HCT116 (cell line): Measurements from ENCODE around the gene P2RY4. TPM values are rescaled to one million over a fixed set of nuclear protein-coding genes. Genes with fewer than 3 reads are reported as not detected.

ENCODE experiments used
- ATAC-seq: fragments of 200-7000 bp; cut with Tn5 transposase; 2 replicates; pipeline ENCODE4 v1.9.1; 2020; ENCODE audit warnings: mild to moderate bottlenecking, moderate library complexity
- BruUV-seq: library from RNA; stranded (reverse); fragments of 400-500 nt; replicated peaks from 2 replicates; lab custom pipeline; 2021; lab: Mats Ljungman, UMichigan
- CTCF ChIA-PET: fragments of 300-600 bp; sonication (Branson Sonifier 250); formaldehyde crosslinking; loops from one replicate; lab custom pipeline; 2021; ENCODE audit warnings: antibody characterized with exemption; lab: Charles Lee
- POLR2A ChIA-PET: fragments of 300-600, 350-600 bp; sonication (Branson Sonifier 250); formaldehyde crosslinking; loops from one replicate; lab custom pipeline; 2021; ENCODE audit warnings: antibody characterized with exemption; lab: Charles Lee
- RAD21 ChIA-PET, 2 experiments: fragments of 300-600 bp; sonication (Branson Sonifier 250); formaldehyde crosslinking; loops; one replicate each; lab custom pipeline; 2023; ENCODE audit warnings: low total read pairs in 2 of 2; ENCODE audit not compliant: uncharacterized antibody in 2 of 2, unreplicated experiment in 2 of 2, low non-redundant PET in 1 of 2; lab: Charles Lee
- DNase-seq: peaks from one replicate; pipeline ENCODE4 v3.0.0-alpha.2; 2010; ENCODE audit warnings: low read depth, low spot score
- H2AFZ ChIP-seq: fragments of 200-600 bp; shearing (Covaris generic), sonication (generic); 2 replicates; pipeline ENCODE4 v1.6.1; 2017; ENCODE audit warnings: low read depth, mixed run types, mixed read lengths, antibody characterized with exemption, low read length; ENCODE audit not compliant: poor library complexity, severe bottlenecking
- H3K27ac ChIP-seq: 2 replicates; pipeline ENCODE4 v1.5.1; 2012; ENCODE audit warnings: low read depth, low read length
- H3K27me3 ChIP-seq: fragments of 200-600 bp; sonication (generic); 2 replicates; pipeline ENCODE4 v1.6.1; 2016; ENCODE audit warnings: mixed run types, low read length, mixed read lengths; ENCODE audit not compliant: insufficient read depth
- H3K36me3 ChIP-seq, 2 experiments: fragments of 200-500 bp in 1 of 2; fragments of 200-600 bp in 1 of 2; sonication (Bioruptor generic) in 1 of 2; sonication (generic) in 1 of 2; 2 replicates each; pipeline versions ENCODE4 v1.5.1 to v1.6.1; 2014 to 2016; ENCODE audit warnings: low read length in 2 of 2, inconsistent platforms in 1 of 2, mixed read lengths in 1 of 2, mixed run types in 1 of 2; ENCODE audit not compliant: insufficient read depth in 2 of 2, control insufficient read depth in 1 of 2
- H3K4me1 ChIP-seq, 2 experiments: fragments of 200-600 bp in 1 of 2; sonication (generic) in 1 of 2; 2 replicates each; pipeline versions ENCODE4 v1.5.1 to v1.6.1; 2012 to 2017; ENCODE audit warnings: low read length in 2 of 2, inconsistent platforms in 1 of 2, mild to moderate bottlenecking in 1 of 2, mixed read lengths in 1 of 2, mixed run types in 1 of 2, moderate library complexity in 1 of 2; ENCODE audit not compliant: insufficient read depth in 2 of 2, control insufficient read depth in 1 of 2
- H3K4me2 ChIP-seq: fragments of 200-600 bp; sonication (generic); 2 replicates; pipeline ENCODE4 v1.6.1; 2017; ENCODE audit warnings: mixed run types, low read length, mixed read lengths
- H3K4me3 ChIP-seq, 2 experiments: fragments of 200-600 bp in 1 of 2; sonication (generic) in 1 of 2; replicated peaks in 1 of 2; 2 replicates each; pipeline ENCODE4 v1.5.1; 2011 to 2016; ENCODE audit warnings: low read length in 2 of 2, control low read depth in 1 of 2, low read depth in 1 of 2, mild to moderate bottlenecking in 1 of 2, mixed read lengths in 1 of 2, mixed run types in 1 of 2
- H3K79me2 ChIP-seq: fragments of 200-600 bp; sonication (generic); 2 replicates; pipeline ENCODE4 v1.6.1; 2017; ENCODE audit warnings: mild to moderate bottlenecking, mixed run types, low read length, moderate library complexity, mixed read lengths; ENCODE audit not compliant: insufficient read depth
- H3K9ac ChIP-seq: fragments of 200-600 bp; sonication (generic); 2 replicates; pipeline ENCODE4 v1.6.1; 2016; ENCODE audit warnings: low read length, mixed read lengths
- H3K9me2 ChIP-seq: fragments of 200-600 bp; sonication (generic), shearing (Covaris generic); 2 replicates; pipeline ENCODE4 v1.6.1; 2017; ENCODE audit warnings: mixed run types, mild to moderate bottlenecking, moderate library complexity; ENCODE audit not compliant: insufficient read depth
- H3K9me3 ChIP-seq, 2 experiments: fragments of 200-500 bp in 1 of 2; fragments of 200-600 bp in 1 of 2; sonication (Bioruptor generic) in 1 of 2; sonication (generic) in 1 of 2; 2 replicates each; pipeline ENCODE4 v1.6.1; 2014 to 2017; ENCODE audit warnings: low read length in 2 of 2, mixed read lengths in 2 of 2, inconsistent platforms in 1 of 2, low read depth in 1 of 2, mild to moderate bottlenecking in 1 of 2, mixed run types in 1 of 2, moderate library complexity in 1 of 2; ENCODE audit not compliant: control insufficient read depth in 1 of 2, insufficient read depth in 1 of 2
- H4K20me1 ChIP-seq: fragments of 200-600 bp; sonication (generic), shearing (Covaris generic); 2 replicates; pipeline ENCODE4 v1.6.1; 2017; ENCODE audit warnings: mixed run types, mild to moderate bottlenecking, moderate library complexity; ENCODE audit not compliant: insufficient read depth
- CBX3 ChIP-seq: IDR thresholded peaks from 2 replicates; pipeline ENCODE4 v1.6.1; 2012; ENCODE audit warnings: low read depth
- REST ChIP-seq: IDR thresholded peaks from 2 replicates; pipeline ENCODE4 v1.6.1; 2012; ENCODE audit warnings: low read depth
- SP1 ChIP-seq: IDR thresholded peaks from 2 replicates; pipeline ENCODE4 v1.6.1; 2012; ENCODE audit warnings: low read depth
- SRF ChIP-seq: IDR thresholded peaks from 2 replicates; pipeline ENCODE4 v1.6.1; 2012; ENCODE audit warnings: low read depth
- TCF7L2 ChIP-seq: IDR thresholded peaks from 2 replicates; pipeline ENCODE4 v1.7.0; 2011; ENCODE audit warnings: borderline replicate concordance, inconsistent platforms; ENCODE audit not compliant: insufficient read depth, insufficient read length; ENCODE audit errors: extremely low read depth
- YY1 ChIP-seq: IDR thresholded peaks from 2 replicates; pipeline ENCODE4 v1.6.1; 2011; ENCODE audit warnings: low read length, low read depth, moderate library complexity, mild to moderate bottlenecking; ENCODE audit not compliant: insufficient replicate concordance; ENCODE audit errors: extremely low read depth
- ZFX ChIP-seq: fragments of 450-650 bp; IDR thresholded peaks from 2 replicates; pipeline ENCODE4 v1.6.1; 2017
- intact Hi-C: fragments of 100-400 bp; cut with micrococcal nuclease; formaldehyde crosslinking; loops from 2 replicates; pipeline ENCODE4 v1.10.0; 2022
- total RNA-seq: library from RNA; stranded (reverse); gene quantifications from one replicate; pipeline ENCODE4 v1.2.1, GENCODE V29; 2021; ENCODE audit not compliant: unreplicated experiment

The P2RY4 gene
- total RNA-seq, 1 experiment from 2014 or later, result not detected

DNA sequence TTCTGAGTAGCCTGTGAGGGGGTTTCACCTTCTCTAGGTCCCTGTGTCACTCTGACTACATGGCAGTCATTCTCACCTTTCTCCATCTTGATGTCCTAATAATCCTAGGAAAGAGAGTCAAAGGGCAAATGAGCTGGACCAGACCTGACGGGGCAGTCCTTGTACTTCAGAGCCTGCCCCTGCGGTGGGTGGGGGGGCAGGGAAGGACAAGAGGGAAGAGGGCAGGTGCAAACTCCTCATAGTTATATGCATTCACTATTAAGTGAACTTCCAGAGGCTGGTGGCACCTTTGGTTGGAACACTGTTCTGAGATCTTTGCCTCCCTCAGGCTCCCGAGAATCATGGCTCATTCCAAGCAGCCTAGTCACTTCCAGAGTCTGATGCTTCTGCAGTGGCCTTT is 25.6 kb downstream of the P2RY4 start, which contains the start of gene AWAT1:
AWAT1 (plus strand) TSS at position 301 of the 400 bp plus-strand sequence; CDS start at position 342, 41 bp downstream.
- BruUV-seq, result no TSS peak
- no peak for TF ChIP-seq SP1
- TF ChIP-seq REST, result no peak
- TF ChIP-seq TCF7L2, result no peak

DNA sequence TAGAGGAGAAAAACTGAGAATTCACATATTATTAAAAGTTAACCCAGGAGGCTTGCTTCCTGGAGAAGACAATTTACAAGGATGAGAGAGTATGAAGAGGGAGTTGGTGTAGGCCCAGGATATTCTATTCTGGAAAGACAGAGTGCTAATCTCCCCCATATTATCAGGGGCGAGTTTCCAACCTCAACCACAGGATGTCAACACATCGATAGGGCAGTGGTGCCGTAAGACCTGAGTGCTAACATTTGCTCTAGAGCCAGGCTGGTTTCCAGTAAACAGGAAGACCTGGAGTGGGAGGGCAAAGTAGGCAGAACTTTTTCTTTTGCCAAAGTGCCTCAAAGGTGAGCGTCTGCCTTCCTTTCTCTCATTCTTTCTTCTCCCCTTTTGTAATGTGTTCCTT is 28.3 kb downstream of the P2RY4 start:
- no peak overlapping the region for H3K9ac ChIP-seq
- no peaks in the 10 kb centered on the region for H4K20me1 ChIP-seq
- intact Hi-C loops, result no loop called here
- ATAC-seq (no peak), DNase-seq (no peak)
- H3K4me1 ChIP-seq, result no peaks in the 10 kb centered on the region
- no peaks in the 10 kb centered on the region for H3K79me2 ChIP-seq
- no peaks in the 10 kb centered on the region for H3K9me3 ChIP-seq
- no peaks in the 10 kb centered on the region for H3K9me2 ChIP-seq
- H3K36me3 ChIP-seq, result no peaks in the 10 kb centered on the region
- H3K4me3 ChIP-seq, result no peak overlapping the region
- no TSS peak for BruUV-seq
- POLR2A ChIA-PET, result no interaction called here
- no peak overlapping the region for H3K27ac ChIP-seq
- RAD21 ChIA-PET, result no interaction called here
- H3K4me2 ChIP-seq, result no peak overlapping the region
- H3K27me3 ChIP-seq, result no peaks in the 10 kb centered on the region
- CTCF ChIA-PET, result no interaction called here
- H2AFZ ChIP-seq, result no peak overlapping the region
- TF ChIP-seq ZFX (no peak), SP1 (no peak), YY1 (no peak), SRF (no peak), CBX3 (no peak)

More for the DNA sequence above, 25.6 kb downstream of the P2RY4 start, which contains the start of gene AWAT1:
- Histone ChIP-seq H3K79me2 (no peaks in the 10 kb centered on the region), H3K36me3 (no peaks in the 10 kb centered on the region), H3K9me3 (no peaks in the 10 kb centered on the region), H3K9ac (no peak within 1 kb of the TSS), H3K9me2 (no peaks in the 10 kb centered on the region), H3K4me3 (no peak within 1 kb of the TSS), H4K20me1 (no peaks in the 10 kb centered on the region), H3K27me3 (no peaks in the 10 kb centered on the region), H3K4me2 (no peak within 1 kb of the TSS), H3K27ac (no peak within 1 kb of the TSS), H2AFZ (no peak within 1 kb of the TSS), H3K4me1 (peaks cover 0 to 14% of the 10 kb centered on the region in 2 experiments; a peak in 1 of 4 replicates)
- ChIA-PET POLR2A (no interaction called here), RAD21 (no interaction called here), CTCF (no interaction called here)
- ATAC-seq, result no peak
- no peak for DNase-seq
- intact Hi-C loops, result no loop called here
